Neural crest cell (in vitro differentiated cells): Measurements from ENCODE around the gene HMSD. TPM values are rescaled to one million over a fixed set of nuclear protein-coding genes. Genes with fewer than 3 reads are reported as not detected.

ENCODE experiments used
- DNase-seq: peaks from one replicate; pipeline ENCODE4 v3.0.0; 2021; ENCODE audit warnings: low read depth, mixed read lengths, low spot score
- H3K27ac Mint-ChIP-seq: one replicate; pipeline ENCODE4 v1.8.0; 2021; ENCODE audit warnings: mild to moderate bottlenecking, mixed read lengths; ENCODE audit not compliant: unreplicated experiment
- H3K27me3 Mint-ChIP-seq: 2 replicates; pipeline ENCODE4 v1.8.0; 2021; ENCODE audit warnings: low read depth, mild to moderate bottlenecking, mixed read lengths
- H3K36me3 Mint-ChIP-seq: 2 replicates; pipeline ENCODE4 v1.8.0; 2021; ENCODE audit warnings: low read depth, mild to moderate bottlenecking, mixed read lengths
- H3K4me1 Mint-ChIP-seq: 2 replicates; pipeline ENCODE4 v1.8.0; 2021; ENCODE audit warnings: mixed read lengths
- H3K4me3 Mint-ChIP-seq: one replicate; pipeline ENCODE4 v1.8.0; 2021; ENCODE audit warnings: mild to moderate bottlenecking, mixed read lengths
- H3K9me3 Mint-ChIP-seq: 2 replicates; pipeline ENCODE4 v1.8.0; 2021; ENCODE audit warnings: mixed read lengths
- CTCF ChIP-seq: fragments of 200-600 bp; sonication (generic); conservative IDR thresholded peaks from 2 replicates; pipeline ENCODE4 v1.5.0; 2021; ENCODE audit warnings: antibody characterized with exemption, mild to moderate bottlenecking
- total RNA-seq: library from RNA; stranded (reverse); gene quantifications from 2 replicates; pipeline ENCODE4 v1.2.1, GENCODE V29; 2021

The HMSD gene
- total RNA-seq, 1 donor from 2014 or later, result 10.0 TPM

GRCh38 chr18:64002581-64002980, 53.5 kb downstream of the HMSD start:
- no peaks in the 10 kb centered on the region for H3K4me1 Mint-ChIP-seq
- H3K27ac Mint-ChIP-seq, result no peak overlapping the region
- H3K4me3 Mint-ChIP-seq, result no peak overlapping the region
- no peaks in the 10 kb centered on the region for H3K36me3 Mint-ChIP-seq
- H3K27me3 Mint-ChIP-seq, result no peaks in the 10 kb centered on the region
- peaks cover 2% of the 10 kb centered on the region for H3K9me3 Mint-ChIP-seq
- no peak for DNase-seq
- TF ChIP-seq CTCF, result no peak

- no peak overlapping the region for H3K4me3 Mint-ChIP-seq
- H3K27me3 Mint-ChIP-seq, result no peaks in the 10 kb centered on the region
- H3K9me3 Mint-ChIP-seq, result no peaks in the 10 kb centered on the region
- no peak for TF ChIP-seq CTCF
- H3K36me3 Mint-ChIP-seq, result no peaks in the 10 kb centered on the region
- H3K4me1 Mint-ChIP-seq, result no peaks in the 10 kb centered on the region
- H3K27ac Mint-ChIP-seq, result no peak overlapping the region
- no peak for DNase-seq
Observed at GRCh38 chr18:64009305-64009704, 60.2 kb downstream of the HMSD start.

Other genes starting within 250 kb of the HMSD start
- not detected in 2 replicates for gene SERPINB11, start 246.3 kb upstream of the HMSD start, total RNA-seq
- not detected in 2 replicates for gene SERPINB7, start 173.9 kb upstream of the HMSD start, total RNA-seq
- gene SERPINB2, start 61.6 kb upstream of the HMSD start, total RNA-seq, result not detected in 2 replicates
- not detected in 2 replicates for gene SERPINB10, start 41.3 kb upstream of the HMSD start, total RNA-seq
- gene SERPINB8, start 20.8 kb downstream of the HMSD start, total RNA-seq, result 3.7 and 3.9 TPM in 2 replicates
- not detected in 2 replicates for gene LINC00305, start 199.8 kb downstream of the HMSD start, total RNA-seq